Measurements from ENCODE around the gene BAHCC1. TPM values are rescaled to one million over a fixed set of nuclear protein-coding genes. Genes with fewer than 3 reads are reported as not detected.

BAHCC1 gene
- total RNA-seq, 1 donor from 2014 or later, result 3.4 TPM

DNA sequence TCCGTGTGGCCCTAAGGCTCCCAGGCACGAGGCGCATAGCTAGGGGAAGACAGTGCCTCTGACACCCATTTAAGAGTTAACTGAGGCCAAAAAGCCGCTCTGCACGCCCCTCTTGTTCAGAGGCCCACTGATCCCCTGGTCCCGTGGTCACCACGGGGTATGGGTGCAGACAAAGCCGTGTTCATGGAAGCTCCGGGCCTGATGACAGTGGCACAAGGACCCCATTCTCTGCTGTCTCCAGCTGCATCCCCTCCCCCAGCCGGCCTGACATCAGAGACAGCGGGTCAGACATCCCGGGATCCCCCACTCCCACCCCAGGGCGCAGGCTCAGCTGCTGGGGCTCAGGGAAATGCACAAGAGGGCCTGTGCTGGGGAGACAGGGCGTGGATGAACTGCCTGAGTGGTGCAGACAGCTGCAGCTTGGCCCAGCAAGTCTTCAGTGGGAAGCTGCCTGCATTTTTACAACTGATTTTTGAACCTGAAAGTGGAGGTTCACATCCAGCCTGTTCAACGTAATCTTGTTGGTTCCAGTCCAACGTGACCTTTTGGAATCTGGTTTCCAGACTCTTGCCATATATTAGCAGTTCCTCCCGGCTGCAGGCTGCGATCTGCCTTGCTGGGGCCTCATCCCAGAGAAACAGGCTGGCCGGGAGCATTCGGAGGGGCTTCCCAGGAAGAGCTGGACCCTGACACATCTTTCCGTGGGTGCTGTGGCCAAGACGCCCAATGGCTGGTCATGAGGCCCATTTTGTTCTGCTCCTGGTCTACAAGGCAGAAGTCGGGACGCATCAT is 9.7 kb upstream of the BAHCC1 start:
- Histone ChIP-seq H3K4me2 (no peak overlapping the region), H4K20me1 (ENCODE audit: low read depth) (peaks cover 48% of the 10 kb centered on the region), H3K79me2 (ENCODE audit: low read depth) (peaks cover 14% of the 10 kb centered on the region), H2AFZ (replicated peaks) (no peak overlapping the region), H3K27me3 (peaks cover 58% of the 10 kb centered on the region), H3K9ac (no peak overlapping the region), H3K36me3 (no peaks in the 10 kb centered on the region), H3K4me3 (no peak overlapping the region), H3F3A (ENCODE audit: low read depth) (peaks cover 47% of the 10 kb centered on the region), H3K4me1 (peaks cover 45% of the 10 kb centered on the region), H3K9me3 (ENCODE audit: low read depth) (no peaks in the 10 kb centered on the region), H3K27ac (no peak overlapping the region)
- H3K4me3 Mint-ChIP-seq, result peak overlapping the region; percentile 77
- no peak for DNase-seq (ENCODE audit: low spot score)
- peak overlapping the region; percentile 78 for H3K27ac Mint-ChIP-seq
- peaks cover 7% of the 10 kb centered on the region for H3K27me3 Mint-ChIP-seq (ENCODE audit: insufficient read depth, low read depth)
- H3K4me1 Mint-ChIP-seq, result peaks cover 43% of the 10 kb centered on the region
- TF ChIP-seq EZH2 (IDR thresholded peaks at IDR 0.05), result no peak
- H3K36me3 Mint-ChIP-seq, result peaks cover 3% of the 10 kb centered on the region
- no peaks in the 10 kb centered on the region for H3K9me3 Mint-ChIP-seq

DNA sequence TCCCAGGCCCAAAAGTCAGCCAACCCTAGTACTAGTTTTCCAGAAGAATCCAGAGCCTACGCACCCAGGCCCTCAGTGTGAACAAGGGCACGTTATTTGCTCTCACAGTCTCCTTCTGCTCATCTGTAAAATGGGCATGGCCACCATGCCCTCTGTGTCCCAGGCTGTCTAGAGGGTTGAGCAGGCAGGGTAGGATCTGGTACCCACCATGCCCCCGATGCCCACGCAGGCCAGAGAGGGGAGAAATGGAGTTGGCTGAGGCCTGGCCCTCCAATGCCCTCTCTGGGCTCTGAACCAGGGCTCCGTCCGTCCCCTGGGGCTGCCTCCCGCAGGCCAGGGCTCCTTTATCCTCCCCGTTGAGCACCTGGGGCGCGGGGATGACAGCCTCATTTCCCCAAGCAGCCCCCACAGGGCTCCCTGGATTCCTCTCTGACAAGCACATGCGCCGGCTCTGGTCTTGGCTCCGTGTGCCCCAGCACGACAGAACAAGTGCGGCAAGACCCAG is 9.1 kb upstream of the BAHCC1 start:
- H3K9me3 ChIP-seq (ENCODE audit: low read depth), result no peaks in the 10 kb centered on the region
- no peak overlapping the region for H2AFZ ChIP-seq (replicated peaks)
- TF ChIP-seq EZH2 (IDR thresholded peaks at IDR 0.05) (no peak), EZH2phosphoT487 (IDR thresholded peaks at IDR 0.05) (no peak)
- TF ChIP-seq, protein P1, sequence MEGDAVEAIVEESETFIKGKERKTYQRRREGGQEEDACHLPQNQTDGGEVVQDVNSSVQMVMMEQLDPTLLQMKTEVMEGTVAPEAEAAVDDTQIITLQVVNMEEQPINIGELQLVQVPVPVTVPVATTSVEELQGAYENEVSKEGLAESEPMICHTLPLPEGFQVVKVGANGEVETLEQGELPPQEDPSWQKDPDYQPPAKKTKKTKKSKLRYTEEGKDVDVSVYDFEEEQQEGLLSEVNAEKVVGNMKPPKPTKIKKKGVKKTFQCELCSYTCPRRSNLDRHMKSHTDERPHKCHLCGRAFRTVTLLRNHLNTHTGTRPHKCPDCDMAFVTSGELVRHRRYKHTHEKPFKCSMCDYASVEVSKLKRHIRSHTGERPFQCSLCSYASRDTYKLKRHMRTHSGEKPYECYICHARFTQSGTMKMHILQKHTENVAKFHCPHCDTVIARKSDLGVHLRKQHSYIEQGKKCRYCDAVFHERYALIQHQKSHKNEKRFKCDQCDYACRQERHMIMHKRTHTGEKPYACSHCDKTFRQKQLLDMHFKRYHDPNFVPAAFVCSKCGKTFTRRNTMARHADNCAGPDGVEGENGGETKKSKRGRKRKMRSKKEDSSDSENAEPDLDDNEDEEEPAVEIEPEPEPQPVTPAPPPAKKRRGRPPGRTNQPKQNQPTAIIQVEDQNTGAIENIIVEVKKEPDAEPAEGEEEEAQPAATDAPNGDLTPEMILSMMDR (IDR thresholded peaks at IDR 0.05), result no peak
- H3K27ac ChIP-seq, result no peak overlapping the region
- H3K4me1 ChIP-seq, result peaks cover 52% of the 10 kb centered on the region
- Mint-ChIP-seq H3K27ac (peak overlapping the region; percentile 78), H3K4me3 (peak overlapping the region; percentile 77), H3K9me3 (no peaks in the 10 kb centered on the region), H3K36me3 (peaks cover 3% of the 10 kb centered on the region), H3K27me3 (ENCODE audit: insufficient read depth, low read depth) (peaks cover 7% of the 10 kb centered on the region), H3K4me1 (peaks cover 49% of the 10 kb centered on the region)
- H3K27me3 ChIP-seq, result peaks cover 65% of the 10 kb centered on the region
- H3F3A ChIP-seq (ENCODE audit: low read depth), result peaks cover 47% of the 10 kb centered on the region
- peaks cover 55% of the 10 kb centered on the region for H4K20me1 ChIP-seq (ENCODE audit: low read depth)
- H3K79me2 ChIP-seq (ENCODE audit: low read depth), result peaks cover 21% of the 10 kb centered on the region
- H3K4me3 ChIP-seq, result peak overlapping the region; percentile 58
- no peaks in the 10 kb centered on the region for H3K36me3 ChIP-seq
- no peak overlapping the region for H3K9ac ChIP-seq
- DNase-seq (ENCODE audit: low spot score), result no peak
- H3K4me2 ChIP-seq, result peak overlapping the region; percentile 99

DNA sequence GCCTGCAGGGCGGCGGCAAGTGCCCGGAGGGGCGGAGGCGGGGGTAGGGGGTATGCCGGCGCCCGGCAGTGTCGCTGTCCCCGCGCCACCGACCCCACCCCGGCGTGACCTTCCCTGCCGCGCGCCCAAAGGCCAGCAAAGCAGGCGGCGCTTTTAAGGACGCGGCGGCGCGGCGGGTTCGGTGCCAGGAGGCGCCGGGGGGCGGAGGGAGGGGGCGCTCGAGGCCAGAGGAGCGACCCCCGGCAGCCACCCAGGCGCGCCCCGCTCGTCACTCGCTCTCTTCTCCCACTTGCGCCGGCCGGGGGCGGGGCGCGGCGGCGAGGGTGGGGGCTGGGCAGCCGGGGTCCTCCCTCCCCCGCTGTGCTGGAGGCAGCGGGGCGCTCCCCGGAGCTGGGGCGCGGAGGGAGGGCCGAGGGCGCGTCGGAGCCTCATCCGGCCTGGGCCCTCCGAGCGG is 8.6 kb upstream of the BAHCC1 start:
- Histone ChIP-seq H3K36me3 (no peaks in the 10 kb centered on the region), H4K20me1 (ENCODE audit: low read depth) (peaks cover 59% of the 10 kb centered on the region), H3K4me1 (peaks cover 52% of the 10 kb centered on the region), H3K9me3 (ENCODE audit: low read depth) (no peaks in the 10 kb centered on the region), H3K27ac (no peak overlapping the region), H2AFZ (replicated peaks) (no peak overlapping the region), H3K9ac (no peak overlapping the region), H3F3A (ENCODE audit: low read depth) (peaks cover 47% of the 10 kb centered on the region), H3K79me2 (ENCODE audit: low read depth) (peaks cover 26% of the 10 kb centered on the region), H3K4me2 (peak overlapping the region; percentile 99), H3K4me3 (peak overlapping the region; percentile 58), H3K27me3 (peaks cover 70% of the 10 kb centered on the region)
- Mint-ChIP-seq H3K27ac (no peak overlapping the region), H3K4me3 (peak overlapping the region; percentile 77), H3K36me3 (peaks cover 3% of the 10 kb centered on the region), H3K4me1 (peaks cover 51% of the 10 kb centered on the region), H3K9me3 (no peaks in the 10 kb centered on the region), H3K27me3 (ENCODE audit: insufficient read depth, low read depth) (peaks cover 7% of the 10 kb centered on the region)
- TF ChIP-seq EZH2phosphoT487 (IDR thresholded peaks at IDR 0.05), result no peak
- TF ChIP-seq, protein P1 (IDR thresholded peaks at IDR 0.05), result peak; percentile 16
- peak; percentile 75 for DNase-seq (ENCODE audit: low spot score)

All from neural progenitor cell (in vitro differentiated cells).